HepG2 (cell line): ENCODE results near the gene SMAD7. TPM values are rescaled to one million over a fixed set of nuclear protein-coding genes. Genes with fewer than 3 reads are reported as not detected.

ENCODE experiments used
- ATAC-seq: fragments of 200-7000 bp; cut with Tn5 transposase; 3 replicates; pipeline ENCODE4 v1.9.1; 2020; ENCODE audit warnings: mild to moderate bottlenecking, moderate library complexity
- BruUV-seq: library from RNA; stranded (reverse); fragments of 400-500 nt; replicated peaks from 2 replicates; lab custom pipeline; 2021; lab: Mats Ljungman, UMichigan
- CTCF ChIA-PET: fragments of 300-600 bp; formaldehyde crosslinking; extraction: SDS; loops from one replicate; lab custom pipeline; 2021; ENCODE audit warnings: low total read pairs, inconsistent platforms, low intra/inter-chr PET ratio; lab: Yijun Ruan, JAX
- POLR2A ChIA-PET: fragments of 350-600 bp; sonication (Branson Sonifier 250); formaldehyde crosslinking; loops from one replicate; lab custom pipeline; 2020; ENCODE audit warnings: antibody characterized with exemption, inconsistent platforms; lab: Yijun Ruan, JAX
- DNase-seq: peaks from one replicate; pipeline ENCODE4 v3.0.0-alpha.2; 2015; ENCODE audit warnings: low spot score
- FAIRE-seq: peaks from 3 replicates; lab custom pipeline; 2011; peaks lifted over from hg19 to GRCh38; lab: Jason Lieb, UNC
- H2AFZ ChIP-seq: one replicate; pipeline ENCODE4 v1.6.1; 2011; ENCODE audit warnings: low read length, inconsistent platforms
- H3K27ac ChIP-seq: fragments of 300-600 bp; 3 replicates; pipeline ENCODE4 v1.8.0; 2011; ENCODE audit warnings: mixed run types, mild to moderate bottlenecking, mixed read lengths, low read length, inconsistent platforms; ENCODE audit not compliant: insufficient read depth; ENCODE audit errors: extremely low read length
- H3K27me3 ChIP-seq, 2 experiments: fragments of 200-600 bp in 1 of 2; 2 replicates in 1 of 2; 3 replicates in 1 of 2; pipeline versions ENCODE4 v1.6.0 to v1.8.0; 2011; ENCODE audit warnings: low read length in 2 of 2, mild to moderate bottlenecking in 2 of 2, moderate library complexity in 2 of 2, inconsistent platforms in 1 of 2; ENCODE audit not compliant: insufficient read depth in 2 of 2, control insufficient read depth in 1 of 2
- H3K36me3 ChIP-seq, 2 experiments: fragments of 200-600 bp in 1 of 2; replicated peaks in 1 of 2; 2 replicates in 1 of 2; 3 replicates in 1 of 2; pipeline versions ENCODE4 v1.5.1 to v1.8.0; 2011; ENCODE audit warnings: low read length in 2 of 2, inconsistent platforms in 1 of 2; ENCODE audit not compliant: insufficient read depth in 2 of 2, control insufficient read depth in 1 of 2
- H3K4me1 ChIP-seq: 2 replicates; pipeline ENCODE4 v1.5.1; 2012; ENCODE audit warnings: low read length, inconsistent platforms; ENCODE audit not compliant: insufficient read depth
- H3K4me2 ChIP-seq: 2 replicates; pipeline ENCODE4 v1.6.0; 2011; ENCODE audit warnings: low read depth, low read length, inconsistent platforms
- H3K4me3 ChIP-seq, 3 experiments: fragments of 200-600 bp in 1 of 3; sonication (generic), shearing (Covaris generic) in 1 of 3; replicated peaks in 1 of 3; 2 replicates each; pipeline ENCODE4 v1.5.1; 2011 to 2016; ENCODE audit warnings: low read length in 3 of 3, inconsistent platforms in 2 of 3, low read depth in 2 of 3, mild to moderate bottlenecking in 2 of 3, control low read depth in 1 of 3, mixed read lengths in 1 of 3; ENCODE audit not compliant: insufficient read depth in 1 of 3
- H3K79me2 ChIP-seq: one replicate; pipeline ENCODE4 v1.6.1; 2011; ENCODE audit warnings: low read length, inconsistent platforms; ENCODE audit not compliant: insufficient read depth
- H3K9ac ChIP-seq: 2 replicates; pipeline ENCODE4 v1.6.0; 2011; ENCODE audit warnings: mild to moderate bottlenecking, low read depth, low read length, inconsistent platforms; ENCODE audit not compliant: insufficient read depth
- H3K9me3 ChIP-seq: 2 replicates; pipeline ENCODE4 v1.5.1; 2012; ENCODE audit warnings: mild to moderate bottlenecking, low read length
- H4K20me1 ChIP-seq: 2 replicates; pipeline ENCODE4 v1.6.0; 2011; ENCODE audit warnings: inconsistent platforms, mild to moderate bottlenecking, low read length, moderate library complexity; ENCODE audit not compliant: insufficient read depth
- ATM ChIP-seq: fragments of 450-650 bp; IDR thresholded peaks from 2 replicates; pipeline ENCODE4 v1.7.1; 2017; ENCODE audit warnings: mild to moderate bottlenecking, borderline replicate concordance
- CCDC6 ChIP-seq: sonication (generic); formaldehyde crosslinking; IDR thresholded peaks from 2 replicates; pipeline ENCODE4 v1.8.1; 2022; ENCODE audit warnings: mild to moderate bottlenecking, missing genetic modification reagents, moderate library complexity
- EP300 ChIP-seq, 3 experiments: sonication (generic) in 1 of 3; formaldehyde crosslinking in 1 of 3; IDR thresholded peaks; 2 replicates each; pipeline versions ENCODE4 v1.5.1 to v1.6.1; 2011 to 2020; ENCODE audit warnings: low read depth in 2 of 3, low read length in 2 of 3, borderline replicate concordance in 1 of 3, improper control_type of control experiment in 1 of 3, mild to moderate bottlenecking in 1 of 3, missing genetic modification reagents in 1 of 3, moderate library complexity in 1 of 3
- EZH2 ChIP-seq: conservative IDR thresholded peaks from 2 replicates; pipeline ENCODE4 v1.6.1; 2012; ENCODE audit warnings: mild to moderate bottlenecking, low read depth, low read length, moderate library complexity
- IKZF1 ChIP-seq: fragments of 450-650 bp; IDR thresholded peaks from 2 replicates; pipeline ENCODE4 v1.7.1; 2016
- JARID2 ChIP-seq: sonication (generic); formaldehyde crosslinking; IDR thresholded peaks from 2 replicates; pipeline ENCODE4 v1.8.1; 2023; ENCODE audit warnings: missing genetic modification reagents, inconsistent platforms; ENCODE audit not compliant: insufficient replicate concordance
- MTA1 ChIP-seq: sonication (generic); formaldehyde crosslinking; IDR thresholded peaks from 2 replicates; pipeline ENCODE4 v1.4.0; 2020; ENCODE audit warnings: missing genetic modification reagents, mild to moderate bottlenecking, borderline replicate concordance
- MZF1 ChIP-seq: sonication (generic); formaldehyde crosslinking; IDR thresholded peaks from 2 replicates; pipeline ENCODE4 v1.8.1; 2023; ENCODE audit warnings: mild to moderate bottlenecking, missing genetic modification reagents, borderline replicate concordance
- NCOA2 ChIP-seq: sonication (generic); formaldehyde crosslinking; IDR thresholded peaks from 2 replicates; pipeline ENCODE4 v1.8.0; 2022; ENCODE audit warnings: inconsistent platforms
- NFE2L1 ChIP-seq: sonication (generic); formaldehyde crosslinking; IDR thresholded peaks from 2 replicates; pipeline ENCODE4 v1.4.0; 2020; ENCODE audit warnings: missing genetic modification reagents, mild to moderate bottlenecking, borderline replicate concordance
- PRMT3 ChIP-seq: sonication (generic); formaldehyde crosslinking; IDR thresholded peaks from 2 replicates; pipeline ENCODE4 v1.8.1; 2022; ENCODE audit warnings: low read depth, mild to moderate bottlenecking, moderate library complexity, missing genetic modification reagents, borderline replicate concordance
- SALL2 ChIP-seq: sonication (generic); formaldehyde crosslinking; IDR thresholded peaks from 2 replicates; pipeline ENCODE4 v1.8.1; 2023; ENCODE audit warnings: mild to moderate bottlenecking, missing genetic modification reagents, inconsistent platforms
- SAP130 ChIP-seq: IDR thresholded peaks from 2 replicates; pipeline ENCODE4 v1.6.1; 2016; ENCODE audit warnings: low read depth
- SMARCE1 ChIP-seq: fragments of 450-650 bp; IDR thresholded peaks from 2 replicates; pipeline ENCODE4 v1.6.1; 2017; ENCODE audit warnings: borderline replicate concordance
- SP140L ChIP-seq: sonication (generic); formaldehyde crosslinking; IDR thresholded peaks from 2 replicates; pipeline ENCODE4 v1.4.0; 2020; ENCODE audit warnings: missing genetic modification reagents, borderline replicate concordance
- TAF1 ChIP-seq: sonication (generic); formaldehyde crosslinking; IDR thresholded peaks from 2 replicates; pipeline ENCODE4 v1.4.0; 2020; ENCODE audit warnings: missing genetic modification reagents
- TBX2 ChIP-seq: sonication (generic); formaldehyde crosslinking; IDR thresholded peaks from 2 replicates; pipeline ENCODE4 v1.5.0; 2020; ENCODE audit warnings: missing genetic modification reagents, mild to moderate bottlenecking, borderline replicate concordance
- TCF7 ChIP-seq: sonication (generic); IDR thresholded peaks from 2 replicates; pipeline ENCODE4 v1.6.1; 2016; ENCODE audit warnings: antibody characterized with exemption, low read depth
- U2AF2 ChIP-seq: fragments of 200-400 bp; formaldehyde crosslinking; IDR thresholded peaks from 2 replicates; pipeline ENCODE4 v1.6.1; 2017; ENCODE audit warnings: low read depth, mild to moderate bottlenecking, low read length
- ZBTB38 ChIP-seq: sonication (generic); formaldehyde crosslinking; IDR thresholded peaks from 2 replicates; pipeline ENCODE4 v1.5.1; 2020; ENCODE audit warnings: mild to moderate bottlenecking, missing genetic modification reagents
- ZSCAN12 ChIP-seq: sonication (generic); formaldehyde crosslinking; IDR thresholded peaks from 2 replicates; pipeline ENCODE4 v1.9.0; 2021; ENCODE audit warnings: mild to moderate bottlenecking, missing genetic modification reagents
- ZSCAN31 ChIP-seq: sonication (generic); formaldehyde crosslinking; IDR thresholded peaks from 2 replicates; pipeline ENCODE4 v1.5.0; 2020; ENCODE audit warnings: low read depth, mild to moderate bottlenecking, missing genetic modification reagents
- WGBS: methylation state at CpG from one replicate; pipeline ENCODE4 v1.1.6; 2017; ENCODE audit warnings: low lambda C conversion rate; 5-methylcytosine and 5-hydroxymethylcytosine counted together
- in situ Hi-C: cut with HindIII; loops from 2 replicates; pipeline ENCODE4 v1.10.0; 2017; ENCODE audit warnings: low pct_unique_long_range_greater_than_20kb; ENCODE audit not compliant: extremely low pct_ligation_motif_present
- intact Hi-C: fragments of 100-400 bp; cut with micrococcal nuclease; formaldehyde crosslinking; loops from one replicate; pipeline ENCODE4 v1.10.0; 2022; ENCODE audit not compliant: unreplicated experiment
- polyA plus RNA-seq, 8 experiments: library from polyadenylated mRNA; depleted of rRNA in 3 of 8; stranded (reverse) in 7 of 8; unstranded in 1 of 8; fragments of >200 nt; fragmentation: Illumina TruSeq in 4 of 8; extraction: Trizol in 4 of 8; gene quantifications; 2 replicates each; pipeline versions ENCODE4 v1.2.1 to v1.2.3, GENCODE V29; 2011 to 2016; ENCODE audit warnings: low read depth in 4 of 8, missing spikeins in 1 of 8, mixed read lengths in 1 of 8; ENCODE audit not compliant: insufficient read depth in 1 of 8
- total RNA-seq, 5 experiments: library from RNA; depleted of rRNA; stranded (reverse); fragments of >200 nt; fragmentation: Illumina TruSeq; extraction: Trizol; gene quantifications; 2 replicates each; pipeline ENCODE4 v1.2.3, GENCODE V29; 2016; ENCODE audit warnings: low read depth in 1 of 5

The SMAD7 gene
- total and polyA plus RNA-seq, 2 of the 13 experiments (the other 11 are each of a cell fraction or from before 2014, with no cell fraction given), result 17.4 to 24.7 TPM

DNA sequence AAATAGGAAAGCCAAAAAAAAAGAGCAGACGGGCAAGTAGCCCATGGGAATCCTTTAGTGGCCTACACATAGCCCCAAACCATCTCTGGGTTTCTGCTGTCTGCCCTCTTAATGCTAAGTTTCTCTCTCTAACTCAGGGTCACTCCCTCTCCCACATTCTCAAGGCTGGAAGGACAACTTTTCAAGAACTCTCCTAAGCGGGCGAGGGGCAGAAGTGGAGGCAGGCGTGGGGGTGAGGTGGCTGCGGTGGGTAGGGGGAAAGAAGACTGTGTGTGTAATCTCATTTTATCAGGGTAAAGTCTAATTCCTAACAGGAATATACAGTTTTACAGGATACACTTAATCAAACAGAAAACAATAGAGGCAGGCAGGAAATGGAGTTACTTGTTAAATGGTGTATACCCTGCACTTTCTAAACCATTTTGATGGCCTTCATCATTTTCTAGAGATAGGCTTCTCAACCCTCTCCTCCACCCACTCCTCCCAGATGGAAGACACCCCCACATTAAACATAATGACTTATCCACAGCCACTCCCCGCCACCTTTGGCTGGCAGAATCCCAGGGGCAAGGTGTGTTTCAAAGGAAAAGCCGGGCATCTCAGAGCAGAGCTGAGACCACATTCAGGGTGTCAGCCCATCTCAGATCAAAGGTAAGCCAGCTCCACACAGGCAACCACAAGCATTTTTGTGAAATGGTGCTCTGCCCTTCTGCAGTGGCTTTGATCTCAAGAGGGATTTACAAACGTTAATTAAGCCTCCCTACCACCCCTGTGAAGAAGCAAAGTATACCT lies 6.8 kb downstream of the SMAD7 start:
- intact Hi-C loops (loop anchor here (5.0 to 10.0 kb wide), 2 partner anchors 38 to 291 kb away; no protein-coding TSS in a partner anchor), in situ Hi-C loops (no loop called here)
- WGBS, result 64% methylated on average over 7 of the region's 8 CpGs
- H2AFZ ChIP-seq, result no peak overlapping the region
- H3K9me3 ChIP-seq, result no peaks in the 10 kb centered on the region
- peaks cover 6 to 27% of the 10 kb centered on the region in 2 experiments for H3K36me3 ChIP-seq
- H3K79me2 ChIP-seq, result peaks cover 97% of the 10 kb centered on the region
- ATAC-seq, result no peak
- CTCF ChIA-PET, result no interaction called here
- peak overlapping the region; percentile 74 for H3K27ac ChIP-seq
- no peaks in the 10 kb centered on the region; a peak in 1 of 5 replicates for H3K27me3 ChIP-seq
- peaks cover 87% of the 10 kb centered on the region for H3K4me1 ChIP-seq
- FAIRE-seq, result no peak
- H3K4me3 ChIP-seq, result peak overlapping the region; percentile 28 to 91 (median 46); a peak in 5 of 6 replicates
- H4K20me1 ChIP-seq, result peaks cover 66% of the 10 kb centered on the region
- BruUV-seq, result no TSS peak
- POLR2A ChIA-PET, result interaction anchor here (0.9 to 6.3 kb wide), 2 partner anchors 13 to 47 kb away, joined by 4 to 79 read pairs; no protein-coding TSS in a partner anchor
- peak overlapping the region; percentile 99 for H3K4me2 ChIP-seq
- TF ChIP-seq ATM, result no peak
- no peak for TF ChIP-seq U2AF2
- no peak for TF ChIP-seq SALL2 (CRISPR knock-in tag)
- peak; percentile 41; the same call in 1 of the 2 replicates for TF ChIP-seq TCF7
- TF ChIP-seq TBX2, result 0 out of 2 replicates have a peak, but pooled peaks have one; percentile 25
- no peak for TF ChIP-seq SP140L (CRISPR knock-in tag)
- no peak for TF ChIP-seq CCDC6 (CRISPR knock-in tag)
- TF ChIP-seq NCOA2 (CRISPR knock-in tag), result peak; percentile 21; the same call in 1 of the 2 replicates
- TF ChIP-seq MTA1 (CRISPR knock-in tag), result no peak
- no peak for TF ChIP-seq TAF1 (CRISPR knock-in tag)
- no peak for TF ChIP-seq SMARCE1
- 0 out of 2 replicates have a peak, but pooled peaks have one; percentile 3 for TF ChIP-seq ZBTB38 (CRISPR knock-in tag)
- TF ChIP-seq ZSCAN31 (CRISPR knock-in tag), result 0 out of 2 replicates have a peak, but pooled peaks have one; percentile 24
- no peak for TF ChIP-seq NFE2L1
- TF ChIP-seq PRMT3 (CRISPR knock-in tag), result no peak
- TF ChIP-seq EP300 (IDR thresholded peaks at IDR 0.05; ENCODE audit: low read depth in 2 of 2, low read length in 2 of 2), result peak in 1 of 2 experiments; percentile 25; a peak in 1 of 4 replicates
- no peak; the same call in 1 of the 2 replicates for TF ChIP-seq EP300 (CRISPR knock-in tag; IDR thresholded peaks at IDR 0.05; ENCODE audit: borderline replicate concordance)
- TF ChIP-seq ZSCAN12 (CRISPR knock-in tag), result no peak
- TF ChIP-seq EZH2, result no peak
- TF ChIP-seq MZF1 (CRISPR knock-in tag), result no peak
- TF ChIP-seq IKZF1, result no peak
- TF ChIP-seq JARID2 (CRISPR knock-in tag), result no peak
- TF ChIP-seq SAP130 (CRISPR knock-in tag), result 0 out of 2 replicates have a peak, but pooled peaks have one; percentile 30
- H3K9ac ChIP-seq, result peak overlapping the region; percentile 49
- no peak for DNase-seq
